GM12801 (cell line): Measurements from ENCODE around the gene TMEM38A.

Source experiments
- TF ChIP-seq, protein P1 (sequence below): IDR thresholded peaks from one replicate; pipeline ENCODE4 v1.5.1; 2011; ENCODE audit warnings: control low read depth; ENCODE audit not compliant: insufficient read length; ENCODE audit errors: extremely low read depth

The TMEM38A gene

DNA sequence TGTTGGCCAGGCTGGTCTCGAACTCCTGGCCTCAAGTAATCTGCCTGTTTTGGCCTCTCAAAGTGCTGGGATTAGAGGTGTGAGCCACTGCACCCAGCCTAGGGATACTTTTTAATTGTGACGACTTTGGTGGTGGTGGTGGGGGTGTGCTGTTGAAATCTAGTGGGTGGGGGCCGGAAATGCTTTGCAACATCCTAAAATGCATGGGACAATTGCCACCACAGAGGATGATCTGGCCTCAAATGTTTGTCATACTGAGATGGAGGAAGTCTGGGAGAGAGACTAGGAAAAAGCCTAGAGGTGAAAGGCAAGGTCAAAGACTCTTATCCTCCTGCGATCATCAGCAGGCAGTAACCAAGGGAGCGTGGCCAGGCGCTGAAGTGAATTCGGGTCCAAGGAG, 60.1 kb downstream of the TMEM38A start:
- TF ChIP-seq, protein P1, sequence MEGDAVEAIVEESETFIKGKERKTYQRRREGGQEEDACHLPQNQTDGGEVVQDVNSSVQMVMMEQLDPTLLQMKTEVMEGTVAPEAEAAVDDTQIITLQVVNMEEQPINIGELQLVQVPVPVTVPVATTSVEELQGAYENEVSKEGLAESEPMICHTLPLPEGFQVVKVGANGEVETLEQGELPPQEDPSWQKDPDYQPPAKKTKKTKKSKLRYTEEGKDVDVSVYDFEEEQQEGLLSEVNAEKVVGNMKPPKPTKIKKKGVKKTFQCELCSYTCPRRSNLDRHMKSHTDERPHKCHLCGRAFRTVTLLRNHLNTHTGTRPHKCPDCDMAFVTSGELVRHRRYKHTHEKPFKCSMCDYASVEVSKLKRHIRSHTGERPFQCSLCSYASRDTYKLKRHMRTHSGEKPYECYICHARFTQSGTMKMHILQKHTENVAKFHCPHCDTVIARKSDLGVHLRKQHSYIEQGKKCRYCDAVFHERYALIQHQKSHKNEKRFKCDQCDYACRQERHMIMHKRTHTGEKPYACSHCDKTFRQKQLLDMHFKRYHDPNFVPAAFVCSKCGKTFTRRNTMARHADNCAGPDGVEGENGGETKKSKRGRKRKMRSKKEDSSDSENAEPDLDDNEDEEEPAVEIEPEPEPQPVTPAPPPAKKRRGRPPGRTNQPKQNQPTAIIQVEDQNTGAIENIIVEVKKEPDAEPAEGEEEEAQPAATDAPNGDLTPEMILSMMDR, result no peak

DNA sequence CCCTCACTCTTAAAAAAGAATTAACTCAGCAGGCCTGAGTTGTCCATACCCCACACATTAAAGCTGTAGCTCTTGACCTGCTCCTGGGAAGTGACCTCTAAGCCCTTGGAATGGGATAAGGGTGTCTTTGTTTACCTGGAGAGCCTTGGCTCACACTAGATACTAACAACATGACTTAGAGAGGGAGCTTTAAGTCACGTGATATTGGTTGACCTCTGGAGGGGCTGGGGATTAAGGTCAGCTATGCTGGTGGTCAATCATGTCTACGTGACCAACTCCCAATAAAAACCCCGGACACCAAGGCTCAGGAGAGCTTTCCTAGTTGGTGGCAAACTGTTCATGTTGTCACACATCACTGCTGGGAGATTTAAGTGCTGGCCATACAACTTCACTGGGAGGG, 61.7 kb downstream of the TMEM38A start:
- TF ChIP-seq, protein P1, result no peak

DNA sequence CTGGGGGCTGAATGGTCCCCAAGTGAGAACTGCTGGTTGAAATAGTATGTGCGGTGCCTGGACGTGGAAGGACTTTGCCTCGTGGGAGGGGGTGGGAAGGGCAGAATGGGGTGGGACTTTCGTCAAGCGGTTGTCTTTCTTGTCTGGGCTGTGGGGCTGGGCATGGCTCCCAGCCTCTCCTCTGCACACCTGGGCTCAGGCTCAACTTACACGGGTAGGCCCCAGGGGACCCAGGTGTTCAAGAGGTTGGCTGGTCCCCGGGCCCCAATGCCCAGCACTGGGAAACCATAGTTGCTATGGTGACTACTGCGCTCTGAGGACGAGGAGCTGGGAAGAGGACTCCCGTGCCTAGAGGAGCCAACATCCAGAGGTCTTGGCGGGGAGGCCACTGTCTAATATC, 66.0 kb downstream of the TMEM38A start:
- TF ChIP-seq, protein P1, result no peak

DNA sequence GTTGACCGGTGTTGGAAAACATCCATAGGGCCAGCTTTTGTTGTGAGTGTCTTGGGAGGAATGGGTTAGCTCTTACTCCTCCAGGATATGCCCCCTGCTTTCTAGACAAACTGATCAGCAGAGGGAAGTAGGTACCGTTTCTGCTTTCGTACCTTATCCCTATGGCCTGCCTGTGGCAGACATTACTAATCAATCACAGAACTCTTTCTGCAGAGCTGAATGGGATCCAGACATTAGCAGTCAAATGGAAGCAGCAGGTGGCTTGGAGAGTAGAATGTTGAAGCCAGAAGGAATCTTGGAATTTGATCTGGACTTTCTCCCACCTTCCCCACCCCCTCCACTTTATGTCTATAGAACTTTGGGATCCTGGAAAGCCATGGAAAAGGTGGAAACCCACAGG, 75.8 kb downstream of the TMEM38A start:
- TF ChIP-seq, protein P1, result no peak

DNA sequence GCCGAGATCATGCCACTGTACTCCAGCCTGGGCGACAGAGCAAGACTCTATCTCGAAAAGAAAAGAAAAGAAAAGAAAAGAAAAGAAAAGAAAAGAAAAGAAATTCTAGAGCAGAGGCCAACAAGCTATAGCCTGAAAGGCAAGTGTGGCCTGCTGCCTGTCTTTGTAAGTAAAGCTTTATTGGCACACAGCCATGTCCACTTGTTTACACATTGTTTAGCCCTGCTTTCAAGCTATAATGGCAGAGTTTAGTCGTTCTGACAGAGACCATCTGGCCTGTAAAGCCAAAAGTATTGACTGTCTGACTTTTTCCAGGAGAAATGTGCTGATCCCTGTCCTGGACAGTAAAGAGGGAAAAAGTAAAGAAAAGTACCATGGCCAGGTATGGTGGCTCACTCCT, 77.0 kb downstream of the TMEM38A start:
- TF ChIP-seq, protein P1, result no peak

DNA sequence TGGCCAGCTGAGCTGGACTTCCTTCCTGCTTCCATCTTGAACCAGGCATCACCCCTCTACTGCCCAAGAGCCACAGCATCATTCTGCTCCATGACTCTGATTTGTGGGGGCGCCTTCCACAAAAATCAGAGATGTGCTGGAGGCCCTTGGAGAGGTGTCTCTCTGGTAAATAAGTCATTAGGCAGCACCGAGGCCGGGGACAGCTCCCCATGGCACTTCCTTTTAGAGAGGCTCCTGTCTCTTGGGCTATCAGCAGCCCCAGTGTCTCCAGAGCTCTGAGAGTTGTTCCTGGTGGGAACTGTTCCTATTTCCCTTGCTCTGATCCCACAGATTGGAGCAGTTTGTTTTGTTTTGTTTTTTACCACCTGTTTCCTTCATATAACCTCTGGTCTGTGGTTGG, 78.6 kb downstream of the TMEM38A start:
- TF ChIP-seq, protein P1, result no peak
